Measurements from ENCODE around the gene LAMB3. TPM values are rescaled to one million over a fixed set of nuclear protein-coding genes. Genes with fewer than 3 reads are reported as not detected.

Gene LAMB3
- total and polyA plus RNA-seq, 10 donors = 0.43 to 3.4 (median 0.80) TPM

- Histone ChIP-seq H3K36me3 (no peaks in the 10 kb centered on the region), H3K27ac (peak overlapping the region in 5 of 8 donors; percentile 33 to 86 (median 76)), H3K4me3 (peak overlapping the region in 1 of 8 donors; percentile 52), H3K27me3 (replicated peaks in 1 of 7) (peaks cover 0 to 48% (median 5%) of the 10 kb centered on the region in 7 donors), H3K4me1 (peaks cover 7 to 48% (median 17%) of the 10 kb centered on the region in 6 donors), H3K9me3 (no peaks in the 10 kb centered on the region)
- no peak for DNase-seq
- no peak for TF ChIP-seq POLR2AphosphoS5 (IDR thresholded peaks at IDR 0.05)
- WGBS, 5 donors = 51 to 95% (median 89%) methylated on average over 5 of the region's 5 CpGs
- intact Hi-C loops (cut with DNase I; ENCODE audit: low total_unique reads) = no loop called here
Measured at GRCh38 chr1:209657918-209658317, 5.7 kb upstream of the LAMB3 start.

- DNase-seq = peak; percentile 87
- intact Hi-C loops (cut with DNase I; ENCODE audit: low total_unique reads) = no loop called here
- Histone ChIP-seq H3K36me3 (no peaks in the 10 kb centered on the region), H3K27me3 (replicated peaks in 1 of 7) (peaks cover 0 to 52% (median 5%) of the 10 kb centered on the region in 7 donors), H3K27ac (peak overlapping the region in 7 of 8 donors; percentile 33 to 86 (median 75)), H3K4me1 (peaks cover 7 to 54% (median 17%) of the 10 kb centered on the region in 6 donors), H3K4me3 (peak overlapping the region in 1 of 8 donors; percentile 52), H3K9me3 (no peaks in the 10 kb centered on the region)
- no peak for TF ChIP-seq POLR2A (IDR thresholded peaks at IDR 0.05)
- peak in 2 of 11 experiments; percentile 12 to 32 for TF ChIP-seq CTCF (IDR thresholded peaks at IDR 0.05 in 8 of 11, conservative IDR thresholded peaks at IDR 0.05 in 3 of 11)
- peak in 2 of 3 donors; percentile 53 to 81 for TF ChIP-seq POLR2AphosphoS5 (IDR thresholded peaks at IDR 0.05)
- WGBS, 5 donors = 45 to 73% (median 57%) methylated on average over 6 to 9 of the region's 9 CpGs
Measured at GRCh38 chr1:209657140-209657879, 5.1 kb upstream of the LAMB3 start.

GRCh38 chr1:209655411-209656231 is 3.4 kb upstream of the LAMB3 start:
- Histone ChIP-seq H3K27ac (no peak overlapping the region), H3K27me3 (replicated peaks in 1 of 7) (peaks cover 0 to 54% (median 5%) of the 10 kb centered on the region in 7 donors), H3K4me1 (peaks cover 7 to 60% (median 18%) of the 10 kb centered on the region in 6 donors), H3K9me3 (no peaks in the 10 kb centered on the region), H3K36me3 (no peaks in the 10 kb centered on the region), H3K4me3 (no peak overlapping the region)
- 78 to 89% (median 87%) methylated on average over 9 of the region's 9 CpGs for WGBS, 5 donors
- DNase-seq = no peak
- intact Hi-C loops (cut with DNase I; ENCODE audit: low total_unique reads) = no loop called here
- TF ChIP-seq POLR2AphosphoS5 (IDR thresholded peaks at IDR 0.05) = no peak
- TF ChIP-seq POLR2A (IDR thresholded peaks at IDR 0.05) = no peak
- TF ChIP-seq CTCF (IDR thresholded peaks at IDR 0.05 in 8 of 11, conservative IDR thresholded peaks at IDR 0.05 in 3 of 11) = no peak

- no peaks in the 10 kb centered on the region for H3K9me3 ChIP-seq
- TF ChIP-seq POLR2A (IDR thresholded peaks at IDR 0.05) (no peak), CTCF (IDR thresholded peaks at IDR 0.05 in 8 of 11, conservative IDR thresholded peaks at IDR 0.05 in 3 of 11) (no peak), POLR2AphosphoS5 (IDR thresholded peaks at IDR 0.05) (no peak)
- peaks cover 0 to 60% (median 18%) of the 10 kb centered on the region in 6 donors for H3K4me1 ChIP-seq
- WGBS, 5 donors = 83 to 93% (median 89%) methylated on average over 7 of the region's 7 CpGs
- no peak overlapping the region for H3K4me3 ChIP-seq
- no peaks in the 10 kb centered on the region for H3K36me3 ChIP-seq
- intact Hi-C loops (cut with DNase I; ENCODE audit: low total_unique reads) = no loop called here
- DNase-seq = no peak
- no peak overlapping the region for H3K27ac ChIP-seq
- H3K27me3 ChIP-seq (replicated peaks in 1 of 7) = peaks cover 0 to 53% (median 5%) of the 10 kb centered on the region in 7 donors
Measured at GRCh38 chr1:209653915-209654351, 1.7 kb upstream of the LAMB3 start.

All from spleen (tissue), 11 donors.